GM19351 (cell line): ENCODE measurements around the gene ALOX15.
"Not testable (repeated sequence)": the region's sequence is repeated elsewhere in the genome, so short reads cannot be mapped to it uniquely, and the experiment has no call there.

Experiments
- ATAC-seq: cut with Tn5 transposase; IDR thresholded peaks from one replicate; pipeline ENCODE4 v1.9.1; 2021; ENCODE audit warnings: mild to moderate bottlenecking, moderate library complexity; ENCODE audit not compliant: unreplicated experiment

The ALOX15 gene

DNA sequence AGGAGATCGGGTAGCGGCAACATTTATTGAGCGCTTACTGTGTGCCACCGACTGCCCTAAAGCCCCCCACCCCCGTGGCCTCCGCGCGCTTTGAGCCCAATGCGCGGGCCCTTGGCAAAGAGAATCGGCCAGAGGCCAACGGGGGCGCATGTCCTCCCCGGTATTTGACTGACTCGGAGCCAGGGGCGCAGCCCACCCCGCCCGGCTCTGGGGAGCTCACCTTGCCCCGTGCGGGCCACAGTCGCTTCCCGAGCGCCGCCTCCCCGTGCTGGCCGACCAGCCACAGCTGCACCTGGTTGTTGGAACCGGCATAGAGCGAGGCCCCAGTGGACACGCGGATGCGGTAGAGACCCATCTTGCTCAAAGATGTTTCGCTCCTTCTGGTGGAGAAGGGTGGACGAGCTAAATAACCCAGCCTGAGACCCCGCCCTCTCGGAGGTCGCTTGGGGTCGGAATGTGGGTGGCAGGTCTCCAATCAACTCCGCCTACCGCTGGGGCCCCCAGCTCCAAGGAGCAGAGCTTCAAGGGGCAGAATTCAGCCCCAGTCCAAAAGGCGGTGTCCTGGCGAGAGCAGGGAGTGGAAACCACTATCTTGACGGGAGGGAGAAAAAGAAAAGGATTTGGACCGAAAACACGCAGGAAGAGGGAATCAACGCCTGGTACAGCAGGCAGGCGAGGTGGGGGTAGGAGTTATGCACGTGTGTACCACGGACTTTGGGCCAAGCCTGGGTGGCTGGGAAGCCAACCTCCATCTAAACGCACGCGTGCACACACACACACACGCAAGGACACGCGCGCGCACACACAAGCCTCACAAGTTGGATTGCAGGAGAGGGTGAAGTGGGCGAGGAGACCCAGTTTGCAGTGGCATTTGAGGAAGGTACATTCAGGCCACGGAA, at the start of gene ALOX15:
TSS of gene ALOX15 (minus strand) at position 382 of the 899 bp plus-strand sequence. CDS start at position 355, 27 bp downstream.
- no peak for ATAC-seq

DNA sequence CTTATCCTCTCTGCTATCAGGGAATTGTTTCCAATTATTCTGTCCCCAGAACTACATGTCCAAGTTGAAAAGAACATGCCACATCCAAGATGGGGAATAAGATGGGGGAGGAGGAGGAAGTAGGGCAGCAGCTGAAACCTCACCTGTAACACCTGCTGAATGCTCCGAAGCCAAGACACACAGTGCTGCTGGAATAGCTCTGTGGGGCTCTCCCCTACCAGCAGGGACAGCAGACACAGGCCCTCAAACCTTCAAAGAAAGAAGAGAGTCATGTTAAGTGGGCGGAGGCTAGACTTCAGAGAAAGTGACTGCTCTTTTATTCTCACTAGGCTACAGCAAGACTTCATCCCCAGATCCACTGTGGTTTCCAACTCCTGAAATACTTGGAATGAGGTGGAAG, 49.3 kb upstream of the ALOX15 start:
- ATAC-seq, result no peak

- ATAC-seq, result not testable (repeated sequence)
Observed at GRCh38 chr17:4689872-4690271, 48.4 kb upstream of the ALOX15 start.

DNA sequence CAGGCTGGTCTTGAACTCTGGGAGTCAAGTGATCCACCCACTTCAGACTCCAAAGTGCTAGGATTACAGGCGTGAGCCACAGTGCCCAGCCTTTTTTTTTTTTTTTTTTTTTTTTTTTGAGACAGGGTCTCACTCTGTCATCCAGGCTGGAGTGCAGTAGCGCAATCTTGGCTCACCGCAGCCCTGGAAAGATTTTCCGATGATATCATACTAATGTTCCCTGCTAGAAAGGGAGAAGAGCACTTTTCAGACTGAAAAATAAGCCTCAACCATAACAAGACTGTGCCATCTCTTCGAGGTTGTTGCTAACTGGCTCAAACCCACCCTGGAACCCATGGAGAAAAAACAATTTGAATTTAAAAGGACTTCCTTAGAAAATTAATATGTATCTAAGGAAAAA, 42.3 kb upstream of the ALOX15 start:
- not testable (repeated sequence) for ATAC-seq

- no peak for ATAC-seq
Observed at GRCh38 chr17:4679658-4680057, 38.2 kb upstream of the ALOX15 start.

- no peak for ATAC-seq
Observed at GRCh38 chr17:4678448-4679026, 37.1 kb upstream of the ALOX15 start.

DNA sequence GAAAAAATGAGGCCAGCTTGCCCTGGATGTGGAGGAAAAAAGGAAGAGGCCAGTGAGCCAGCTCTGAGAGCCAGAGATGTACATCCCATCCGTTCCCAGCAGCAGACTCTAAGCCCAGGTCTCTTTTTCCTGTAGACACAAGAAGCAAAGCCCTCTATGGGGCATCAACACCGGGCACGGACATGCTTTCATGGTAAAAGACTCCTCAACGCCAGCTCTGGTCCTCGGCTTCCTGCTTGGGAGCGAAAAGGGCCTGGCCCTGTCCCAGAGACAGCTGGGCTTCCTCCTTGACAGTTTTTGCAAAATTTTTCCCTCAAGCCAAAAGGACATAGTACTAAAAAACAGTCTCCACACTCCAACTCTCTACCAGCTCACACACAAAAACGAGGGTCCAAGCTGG, 35.3 kb upstream of the ALOX15 start:
- no peak for ATAC-seq

GRCh38 chr17:4675791-4676190, 34.3 kb upstream of the ALOX15 start:
- ATAC-seq, result no peak

DNA sequence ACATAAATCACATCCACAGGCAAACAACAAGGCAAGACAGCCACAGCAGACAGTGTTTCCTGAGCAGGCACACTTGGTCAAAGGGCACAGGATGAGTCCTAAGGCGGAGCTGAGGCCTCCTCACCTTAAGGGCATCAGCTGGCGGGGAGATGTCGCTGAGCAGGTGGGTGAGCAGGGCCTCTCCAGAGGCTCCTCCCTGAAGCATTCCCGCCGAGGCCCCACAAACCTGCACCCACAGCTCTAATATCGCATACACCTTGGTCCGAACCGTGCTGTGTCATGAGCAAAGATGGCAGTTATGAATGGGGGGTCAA, 33.2 kb upstream of the ALOX15 start:
- no peak for ATAC-seq

- no peak for ATAC-seq
Observed at GRCh38 chr17:4673986-4674684, 32.7 kb upstream of the ALOX15 start.

GRCh38 chr17:4673169-4673568, 31.7 kb upstream of the ALOX15 start:
- no peak for ATAC-seq

GRCh38 chr17:4672751-4673150, 31.3 kb upstream of the ALOX15 start:
- ATAC-seq, result no peak

DNA sequence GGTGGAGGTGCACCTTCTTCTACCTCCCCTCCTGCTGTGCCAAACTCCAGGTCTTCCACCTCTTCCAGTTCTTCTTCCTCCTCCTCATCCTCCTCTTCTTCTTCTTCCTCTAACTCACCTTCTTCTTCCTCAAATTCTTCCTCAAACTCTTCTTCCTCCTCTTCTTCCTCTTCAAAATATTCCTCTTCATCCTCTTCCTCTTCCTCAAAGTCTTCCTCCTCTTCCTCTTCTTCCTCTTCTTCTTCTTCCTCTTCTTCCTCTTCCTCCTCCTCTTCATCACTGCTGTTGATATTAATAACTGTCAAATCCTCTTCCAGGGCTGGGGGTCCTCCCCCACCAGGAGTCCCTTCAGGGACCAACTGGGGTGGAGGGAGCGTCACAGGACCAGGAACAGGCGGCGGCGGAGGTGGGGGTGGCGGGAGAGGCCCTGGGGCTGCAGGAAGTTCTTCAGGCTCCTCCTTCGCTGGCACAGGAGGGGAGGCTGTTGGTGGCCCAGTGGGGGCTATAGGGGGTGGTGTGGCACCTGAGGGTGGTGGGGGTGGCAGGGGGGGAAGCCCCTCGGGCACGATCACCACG, 30.7 kb upstream of the ALOX15 start:
- no peak for ATAC-seq

DNA sequence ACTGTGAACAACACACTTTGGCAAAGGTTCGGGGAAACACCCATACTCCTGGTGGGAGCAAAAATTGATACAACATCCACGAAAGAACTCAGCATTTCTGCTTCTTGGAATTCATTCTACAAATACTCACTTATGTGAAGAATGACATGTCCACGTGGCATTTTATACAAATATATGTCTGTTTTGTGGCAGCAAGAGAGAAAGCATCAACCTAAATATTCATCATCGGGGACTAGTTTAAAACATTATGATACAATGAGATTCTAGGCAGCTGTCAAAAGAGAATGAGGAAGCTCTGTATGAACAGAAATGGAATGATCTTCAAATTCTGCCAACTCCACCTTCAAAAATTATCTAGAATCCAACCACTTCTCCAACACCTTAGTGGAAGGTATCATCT, 25.7 kb upstream of the ALOX15 start:
- no peak for ATAC-seq

GRCh38 chr17:4666296-4666695, 24.8 kb upstream of the ALOX15 start:
- no peak for ATAC-seq

- no peak for ATAC-seq
Observed at GRCh38 chr17:4665027-4665426, 23.5 kb upstream of the ALOX15 start.

DNA sequence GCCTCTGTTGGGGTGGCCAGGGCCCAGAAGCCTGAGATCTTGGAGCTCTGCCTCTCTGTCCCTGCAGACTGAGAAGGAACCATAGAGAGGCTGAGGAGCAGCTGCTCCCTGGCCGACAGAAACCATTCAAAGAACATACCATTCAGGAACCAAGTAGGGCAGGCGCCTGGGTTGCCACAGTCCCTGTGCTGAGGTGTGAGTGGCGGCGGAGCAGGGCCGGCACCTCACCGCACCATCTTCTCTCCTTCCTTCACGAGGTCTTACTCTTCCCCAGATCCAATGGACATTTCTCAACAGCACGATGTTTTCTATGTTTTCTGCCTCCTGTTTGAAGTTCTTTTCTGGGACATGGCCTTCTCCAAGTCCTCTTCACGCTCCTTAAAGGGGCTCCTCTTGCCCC, 22.8 kb upstream of the ALOX15 start:
- no peak for ATAC-seq

DNA sequence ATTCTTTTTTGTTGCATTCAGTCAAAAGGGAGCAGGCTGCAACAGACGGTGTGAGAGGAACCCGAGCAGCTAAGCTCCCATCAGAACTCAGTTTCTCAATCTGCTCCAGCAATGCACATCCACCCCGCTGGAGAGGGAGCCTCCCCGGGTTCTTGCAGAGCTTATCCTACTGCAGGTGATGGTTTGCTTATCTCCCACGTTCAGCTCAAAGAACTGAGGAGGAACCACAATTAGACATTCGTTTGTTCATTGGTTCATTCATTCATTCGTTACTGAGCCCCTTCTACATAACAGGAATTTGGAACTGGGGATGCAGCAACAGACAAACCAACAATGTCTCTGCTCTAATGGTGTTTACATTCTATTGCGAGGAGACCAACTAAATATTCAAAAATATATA, 22.2 kb upstream of the ALOX15 start:
- no peak for ATAC-seq

DNA sequence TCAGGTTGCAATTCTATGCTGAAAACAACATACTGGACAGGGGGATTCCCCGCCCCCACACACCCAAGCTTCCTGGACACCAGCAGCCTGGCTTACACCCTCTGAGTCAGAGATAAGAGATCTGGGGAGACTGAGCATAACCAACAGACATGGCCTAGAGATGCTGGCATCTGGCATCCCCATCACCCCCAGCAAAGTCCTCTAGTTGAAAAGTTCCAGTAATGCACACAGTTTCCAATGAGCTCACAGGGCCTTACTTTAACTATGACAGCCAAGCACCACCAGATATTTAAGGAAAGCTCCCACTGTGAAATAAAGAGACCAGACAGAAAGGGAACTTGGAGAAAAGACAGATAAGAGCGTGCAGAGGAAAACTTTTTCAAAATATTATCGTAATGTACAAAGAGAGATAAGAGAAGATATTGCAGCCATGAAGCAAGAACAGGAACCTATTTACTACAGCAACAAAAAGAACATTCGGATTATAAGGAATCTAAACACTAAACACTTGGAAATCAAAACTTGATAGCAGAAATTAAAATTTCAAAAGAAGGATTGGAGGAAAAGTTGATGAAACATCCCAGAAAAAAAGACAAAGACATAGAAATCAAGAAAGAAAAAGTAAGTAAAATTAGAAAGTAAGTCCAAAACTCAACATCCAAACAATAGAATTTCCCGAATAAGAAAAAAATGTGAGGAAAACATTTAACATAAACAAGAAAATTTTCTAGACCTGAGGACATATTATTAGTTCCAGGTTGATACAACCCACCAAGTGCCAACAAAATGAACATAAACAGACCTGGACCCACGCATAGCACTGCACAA, 17.2 kb upstream of the ALOX15 start:
- ATAC-seq, result no peak

DNA sequence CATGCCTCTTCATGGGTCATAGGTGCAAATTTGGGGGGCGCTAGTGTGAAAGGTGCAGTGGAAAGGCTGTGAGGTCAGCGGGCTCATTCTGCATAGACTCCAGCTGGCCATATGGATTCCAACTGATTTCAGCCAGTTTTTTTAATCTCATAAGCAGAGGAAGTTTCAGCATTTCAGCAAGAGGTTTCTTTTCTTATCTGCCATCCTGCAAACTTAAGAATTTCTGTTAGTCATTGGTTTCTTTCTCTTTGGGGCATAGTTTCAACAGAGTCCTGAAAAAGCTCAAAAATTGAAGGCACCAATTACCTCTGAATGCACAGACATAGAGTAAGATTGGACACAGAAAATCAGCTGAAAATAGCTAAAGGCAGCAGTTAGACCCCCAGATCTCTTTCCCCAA, 16.2 kb upstream of the ALOX15 start:
- ATAC-seq, result no peak

- ATAC-seq, result not testable (repeated sequence)
Observed at GRCh38 chr17:4655933-4656332, 14.5 kb upstream of the ALOX15 start.
